ENCODE measurements around the gene TMEM8B. TPM values are rescaled to one million over a fixed set of nuclear protein-coding genes. Genes with fewer than 3 reads are reported as not detected.
"Not testable (repeated sequence)": the region's sequence is repeated elsewhere in the genome, so short reads cannot be mapped to it uniquely, and the experiment has no call there.

Gene TMEM8B
- total and polyA plus RNA-seq, 2 donors = 1.5 to 11.9 TPM

DNA sequence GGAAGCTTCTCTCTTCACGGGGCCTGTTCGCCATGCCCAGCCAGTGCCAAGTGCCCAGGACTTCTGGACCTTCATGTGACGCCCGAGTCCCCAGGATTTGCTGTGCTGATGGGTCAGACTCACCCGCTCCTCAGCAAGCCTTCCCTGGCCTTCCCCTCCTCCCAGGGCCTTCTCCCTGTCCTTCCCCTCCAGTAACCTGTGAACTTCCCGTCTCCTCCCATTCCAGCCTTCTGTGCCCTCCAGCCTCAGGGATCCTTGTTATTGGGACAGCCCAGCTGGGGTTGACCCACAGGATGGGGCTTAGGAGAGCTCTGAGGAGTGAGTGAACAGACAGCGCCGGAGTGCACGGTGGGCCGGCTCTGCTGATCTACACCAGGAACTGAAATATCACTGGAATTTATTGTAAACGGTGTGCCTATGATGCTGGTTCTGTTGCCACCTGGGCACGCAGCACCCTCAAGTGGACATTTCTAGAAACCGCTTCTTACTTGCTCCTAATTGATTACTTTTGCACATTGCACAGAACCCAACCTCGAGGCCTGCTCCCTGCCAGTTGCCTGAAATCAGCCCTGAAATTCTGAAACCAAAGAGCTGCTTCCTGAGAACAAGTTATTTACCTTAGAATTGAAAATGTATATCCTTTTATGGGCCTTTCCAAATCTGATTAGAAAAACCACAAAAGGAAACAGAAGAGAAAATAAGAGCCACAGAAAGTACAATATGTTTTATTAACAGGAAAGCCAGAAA lies 81.8 kb downstream of the TMEM8B start:
- DNase-seq (ENCODE audit: low read depth in 6 of 9, low spot score in 9 of 9) = peak in 3 of 9 donors; percentile 32 to 66 (median 44)
- H3K9me3 ChIP-seq (ENCODE audit: control insufficient read depth in 2 of 2, insufficient read depth in 1 of 2, low read length in 1 of 2) = no peaks in the 10 kb centered on the region
- H3K27ac ChIP-seq (ENCODE audit: low read depth in 1 of 2, low read length in 1 of 2) = peak overlapping the region; percentile 50 to 60
- H3K4me1 ChIP-seq (ENCODE audit: control insufficient read depth in 2 of 2, insufficient read depth in 2 of 2, low read length in 2 of 2) = peaks cover 12 to 61% of the 10 kb centered on the region in 2 donors
- WGBS = 53% methylated on average over 14 of the region's 14 CpGs
- no peak overlapping the region for H3K4me3 ChIP-seq (ENCODE audit: low read length in 2 of 2)
- no peaks in the 10 kb centered on the region for H3K27me3 ChIP-seq (ENCODE audit: control insufficient read depth in 2 of 2, insufficient read depth in 1 of 2, low read length in 1 of 2)
- H3K36me3 ChIP-seq (ENCODE audit: control insufficient read depth in 2 of 2, insufficient read depth in 2 of 2, low read length in 1 of 2) = no peaks in the 10 kb centered on the region

GRCh38 chr9:35911690-35912089 lies 82.7 kb downstream of the TMEM8B start:
- no peak overlapping the region for H3K4me3 ChIP-seq (ENCODE audit: low read length in 2 of 2)
- 82% methylated on average over 10 of the region's 10 CpGs for WGBS
- H3K27me3 ChIP-seq (ENCODE audit: control insufficient read depth in 2 of 2, insufficient read depth in 1 of 2, low read length in 1 of 2) = no peaks in the 10 kb centered on the region
- H3K36me3 ChIP-seq (ENCODE audit: control insufficient read depth in 2 of 2, insufficient read depth in 2 of 2, low read length in 1 of 2) = no peaks in the 10 kb centered on the region
- no peak overlapping the region for H3K27ac ChIP-seq (ENCODE audit: low read depth in 1 of 2, low read length in 1 of 2)
- peaks cover 12 to 58% of the 10 kb centered on the region in 2 donors for H3K4me1 ChIP-seq (ENCODE audit: control insufficient read depth in 2 of 2, insufficient read depth in 2 of 2, low read length in 2 of 2)
- H3K9me3 ChIP-seq (ENCODE audit: control insufficient read depth in 2 of 2, insufficient read depth in 1 of 2, low read length in 1 of 2) = no peaks in the 10 kb centered on the region
- no peak for DNase-seq (ENCODE audit: low read depth in 6 of 9, low spot score in 9 of 9)

GRCh38 chr9:35912791-35913400 lies 83.9 kb downstream of the TMEM8B start:
- 90% methylated on average over 10 of the region's 10 CpGs for WGBS
- Histone ChIP-seq H3K4me3 (ENCODE audit: low read length in 2 of 2) (no peak overlapping the region), H3K36me3 (ENCODE audit: control insufficient read depth in 2 of 2, insufficient read depth in 2 of 2, low read length in 1 of 2) (no peaks in the 10 kb centered on the region), H3K27ac (ENCODE audit: low read depth in 1 of 2, low read length in 1 of 2) (no peak overlapping the region), H3K4me1 (ENCODE audit: control insufficient read depth in 2 of 2, insufficient read depth in 2 of 2, low read length in 2 of 2) (peaks cover 12 to 51% of the 10 kb centered on the region in 2 donors), H3K9me3 (ENCODE audit: control insufficient read depth in 2 of 2, insufficient read depth in 1 of 2, low read length in 1 of 2) (no peaks in the 10 kb centered on the region), H3K27me3 (ENCODE audit: control insufficient read depth in 2 of 2, insufficient read depth in 1 of 2, low read length in 1 of 2) (no peaks in the 10 kb centered on the region)
- DNase-seq (ENCODE audit: low read depth in 6 of 9, low spot score in 9 of 9) = no peak

DNA sequence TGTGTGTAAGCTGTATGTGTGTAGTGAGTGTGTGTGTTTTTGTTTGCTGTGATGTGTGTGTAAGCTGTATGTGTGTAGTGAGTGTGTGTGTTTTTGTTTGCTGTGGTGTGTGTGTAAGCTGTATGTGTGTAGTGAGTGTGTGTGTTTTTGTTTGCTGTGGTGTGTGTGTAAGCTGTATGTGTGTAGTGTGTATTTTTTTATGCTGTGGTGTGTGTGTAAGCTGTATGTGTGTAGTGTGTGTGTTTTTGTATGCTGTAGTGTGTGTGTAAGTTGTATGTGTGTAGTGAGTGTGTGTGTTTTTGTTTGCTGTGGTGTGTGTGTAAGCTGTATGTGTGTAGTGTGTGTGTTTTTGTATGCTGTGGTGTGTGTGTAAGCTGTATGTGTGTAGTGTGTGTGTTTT lies 84.4 kb downstream of the TMEM8B start:
- H3K27ac ChIP-seq (ENCODE audit: low read depth in 1 of 2, low read length in 1 of 2); H3K27me3 ChIP-seq (ENCODE audit: control insufficient read depth in 2 of 2, insufficient read depth in 1 of 2, low read length in 1 of 2); DNase-seq (ENCODE audit: low read depth in 6 of 9, low spot score in 9 of 9); H3K36me3 ChIP-seq (ENCODE audit: control insufficient read depth in 2 of 2, insufficient read depth in 2 of 2, low read length in 1 of 2); H3K4me3 ChIP-seq (ENCODE audit: low read length in 2 of 2); H3K9me3 ChIP-seq (ENCODE audit: control insufficient read depth in 2 of 2, insufficient read depth in 1 of 2, low read length in 1 of 2): not testable (repeated sequence)
- peaks cover 7 to 46% of the 10 kb centered on the region in 2 donors for H3K4me1 ChIP-seq (ENCODE audit: control insufficient read depth in 2 of 2, insufficient read depth in 2 of 2, low read length in 2 of 2)

DNA sequence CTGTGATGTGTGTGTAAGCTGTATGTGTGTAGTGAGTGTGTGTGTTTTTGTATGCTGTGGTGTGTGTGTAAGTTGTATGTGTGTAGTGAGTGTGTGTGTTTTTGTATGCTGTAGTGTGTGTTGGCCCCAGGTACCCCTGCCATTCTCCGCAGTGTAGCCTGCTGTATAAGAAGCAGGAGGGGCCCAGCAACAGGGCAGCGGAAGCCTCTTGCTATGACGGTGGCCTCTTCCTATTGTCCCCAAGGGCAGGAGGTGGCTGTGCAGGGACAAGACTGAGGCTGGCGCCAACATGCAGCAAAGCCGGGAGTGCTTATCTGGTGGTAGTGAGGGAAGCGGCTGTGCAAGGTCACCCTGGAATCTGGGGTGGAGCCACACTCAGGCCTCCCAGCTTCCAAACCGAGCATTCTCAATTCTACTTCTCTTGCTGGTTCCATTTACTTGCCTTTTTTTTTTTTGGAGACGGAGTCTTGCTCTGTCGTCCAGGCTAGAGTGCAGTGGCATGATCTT lies 85.3 kb downstream of the TMEM8B start:
- H3K36me3 ChIP-seq (ENCODE audit: control insufficient read depth in 2 of 2, insufficient read depth in 2 of 2, low read length in 1 of 2) = no peaks in the 10 kb centered on the region
- DNase-seq (ENCODE audit: low read depth in 6 of 9, low spot score in 9 of 9) = peak in 2 of 9 donors; percentile 33 to 77
- 88% methylated on average over 9 of the region's 9 CpGs for WGBS
- peaks cover 4 to 37% of the 10 kb centered on the region in 2 donors for H3K4me1 ChIP-seq (ENCODE audit: control insufficient read depth in 2 of 2, insufficient read depth in 2 of 2, low read length in 2 of 2)
- no peaks in the 10 kb centered on the region for H3K27me3 ChIP-seq (ENCODE audit: control insufficient read depth in 2 of 2, insufficient read depth in 1 of 2, low read length in 1 of 2)
- H3K4me3 ChIP-seq (ENCODE audit: low read length in 2 of 2) = no peak overlapping the region
- H3K27ac ChIP-seq (ENCODE audit: low read depth in 1 of 2, low read length in 1 of 2) = peak overlapping the region in 1 of 2 donors; percentile 58
- no peaks in the 10 kb centered on the region for H3K9me3 ChIP-seq (ENCODE audit: control insufficient read depth in 2 of 2, insufficient read depth in 1 of 2, low read length in 1 of 2)

Other genes starting within 250 kb of the TMEM8B start
- 9.3 TPM for gene TESK1, start 224.0 kb upstream of the TMEM8B start, total RNA-seq
- gene TESK1, start 224.0 kb upstream of the TMEM8B start, polyA plus RNA-seq = 32.8 TPM
- 6.8 TPM for gene CD72, start 210.8 kb upstream of the TMEM8B start, total RNA-seq
- 23.6 TPM for gene CD72, start 210.8 kb upstream of the TMEM8B start, polyA plus RNA-seq
- 174 TPM for gene SIT1, start 178.3 kb upstream of the TMEM8B start, total RNA-seq
- gene SIT1, start 178.3 kb upstream of the TMEM8B start, polyA plus RNA-seq = 42.2 TPM
- 22,838 TPM for gene RMRP, start 171.2 kb upstream of the TMEM8B start, total RNA-seq
- gene RMRP, start 171.2 kb upstream of the TMEM8B start, polyA plus RNA-seq = 13.0 TPM
- 25.6 TPM for gene CCDC107, start 170.9 kb upstream of the TMEM8B start, total RNA-seq
- 43.2 TPM for gene CCDC107, start 170.9 kb upstream of the TMEM8B start, polyA plus RNA-seq
- 3.9 TPM for gene ARHGEF39, start 164.0 kb upstream of the TMEM8B start, total RNA-seq
- gene ARHGEF39, start 164.0 kb upstream of the TMEM8B start, polyA plus RNA-seq = 1.5 TPM
- gene CA9, start 155.3 kb upstream of the TMEM8B start, total RNA-seq = 1.0 TPM
- 0.50 TPM for gene CA9, start 155.3 kb upstream of the TMEM8B start, polyA plus RNA-seq
- gene TPM2, start 139.3 kb upstream of the TMEM8B start, total RNA-seq = 28.6 TPM
- gene TPM2, start 139.3 kb upstream of the TMEM8B start, polyA plus RNA-seq = 475 TPM
- gene TLN1, start 97.0 kb upstream of the TMEM8B start, total RNA-seq = 83.0 TPM
- 74.5 TPM for gene TLN1, start 97.0 kb upstream of the TMEM8B start, polyA plus RNA-seq
- 23.2 TPM for gene CREB3, start 96.6 kb upstream of the TMEM8B start, total RNA-seq
- gene CREB3, start 96.6 kb upstream of the TMEM8B start, polyA plus RNA-seq = 25.6 TPM
- 21.7 TPM for gene GBA2, start 80.0 kb upstream of the TMEM8B start, total RNA-seq
- gene GBA2, start 80.0 kb upstream of the TMEM8B start, polyA plus RNA-seq = 36.9 TPM
- gene RGP1, start 79.9 kb upstream of the TMEM8B start, total RNA-seq = 7.4 TPM
- gene RGP1, start 79.9 kb upstream of the TMEM8B start, polyA plus RNA-seq = 6.5 TPM
- gene MSMP, start 75.0 kb upstream of the TMEM8B start, total RNA-seq = not detected
- 0.25 TPM for gene MSMP, start 75.0 kb upstream of the TMEM8B start, polyA plus RNA-seq
- gene NPR2, start 37.6 kb upstream of the TMEM8B start, total RNA-seq = 4.3 TPM
- gene NPR2, start 37.6 kb upstream of the TMEM8B start, polyA plus RNA-seq = 9.3 TPM
- 3.1 TPM for gene SPAG8, start 17.0 kb upstream of the TMEM8B start, total RNA-seq
- gene SPAG8, start 17.0 kb upstream of the TMEM8B start, polyA plus RNA-seq = 3.4 TPM
- 68.4 TPM for gene HINT2, start 14.2 kb upstream of the TMEM8B start, total RNA-seq
- gene HINT2, start 14.2 kb upstream of the TMEM8B start, polyA plus RNA-seq = 68.3 TPM
- under 0.01 TPM for gene FAM221B, start 496 bp upstream of the TMEM8B start, total RNA-seq
- 0.05 TPM for gene FAM221B, start 496 bp upstream of the TMEM8B start, polyA plus RNA-seq
- gene OR13J1, start 41.2 kb downstream of the TMEM8B start, total RNA-seq = not detected
- gene OR13J1, start 41.2 kb downstream of the TMEM8B start, polyA plus RNA-seq = not detected
- gene HRCT1, start 77.0 kb downstream of the TMEM8B start, total RNA-seq = 0.14 TPM
- 6.1 TPM for gene HRCT1, start 77.0 kb downstream of the TMEM8B start, polyA plus RNA-seq
- 0.09 TPM for gene SPAAR, start 80.3 kb downstream of the TMEM8B start, total RNA-seq
- 1.2 TPM for gene SPAAR, start 80.3 kb downstream of the TMEM8B start, polyA plus RNA-seq
- not detected for gene OR2S2, start 128.9 kb downstream of the TMEM8B start, total RNA-seq
- gene OR2S2, start 128.9 kb downstream of the TMEM8B start, polyA plus RNA-seq = 0.02 TPM
- 3.3 TPM for gene RECK, start 207.7 kb downstream of the TMEM8B start, total RNA-seq
- gene RECK, start 207.7 kb downstream of the TMEM8B start, polyA plus RNA-seq = 6.6 TPM